Cardiac fibroblast (primary cell): ENCODE data around the gene ARNT2.
A peak's percentile ranks its signal among the peaks of the same experiment; 100 is the strongest.

Experiments
- DNase-seq, 2 donors: peaks; one replicate each; pipeline versions ENCODE4 v3.0.0 to v3.0.0-alpha.2; 2010; ENCODE audit warnings: low read depth in 2 of 2
- H3K4me3 ChIP-seq, 2 donors: replicated peaks in 1 of 2; 1 replicate in 1 of 2; 2 replicates in 1 of 2; pipeline ENCODE4 v1.5.1; 2011; ENCODE audit warnings: low read depth in 2 of 2, low read length in 2 of 2, mild to moderate bottlenecking in 2 of 2, moderate library complexity in 1 of 2
- CTCF ChIP-seq: IDR thresholded peaks from one replicate; pipeline ENCODE4 v1.5.1; 2011; ENCODE audit warnings: low read depth, mild to moderate bottlenecking, low read length, inconsistent platforms

ARNT2 gene

GRCh38 chr15:80565988-80566387, 161.8 kb downstream of the ARNT2 start:
- H3K4me3 ChIP-seq: no peak overlapping the region
- TF ChIP-seq CTCF: no peak

GRCh38 chr15:80567721-80568157, 163.6 kb downstream of the ARNT2 start:
- H3K4me3 ChIP-seq: no peak overlapping the region
- peak; percentile 79 for TF ChIP-seq CTCF
- peak; percentile 92 to 96 for DNase-seq

More at GRCh38 chr15:80565988-80566387, 161.8 kb downstream of the ARNT2 start:
- no peak for DNase-seq

- TF ChIP-seq CTCF: no peak
- peak; percentile 33 to 81 for DNase-seq
Measured at GRCh38 chr15:80568298-80568697, 164.1 kb downstream of the ARNT2 start.

GRCh38 chr15:80568876-80569605, 164.9 kb downstream of the ARNT2 start:
- DNase-seq: no peak
- H3K4me3 ChIP-seq: no peak overlapping the region
- no peak for TF ChIP-seq CTCF

More at GRCh38 chr15:80568298-80568697, 164.1 kb downstream of the ARNT2 start:
- H3K4me3 ChIP-seq: no peak overlapping the region

GRCh38 chr15:80569656-80570055, 165.5 kb downstream of the ARNT2 start:
- no peak for DNase-seq
- TF ChIP-seq CTCF: no peak
- no peak overlapping the region for H3K4me3 ChIP-seq

- peak in 1 of 2 donors; percentile 10 for DNase-seq
- no peak for TF ChIP-seq CTCF
- H3K4me3 ChIP-seq: no peak overlapping the region
Measured at GRCh38 chr15:80570553-80570952, 166.4 kb downstream of the ARNT2 start.
